Aorta (tissue), 5 donors: ENCODE data around the gene MAP3K4. TPM values are rescaled to one million over a fixed set of nuclear protein-coding genes. Genes with fewer than 3 reads are reported as not detected.
A peak's percentile ranks its signal among the peaks of the same experiment; 100 is the strongest.
"Not testable (repeated sequence)": the region's sequence is repeated elsewhere in the genome, so short reads cannot be mapped to it uniquely, and the experiment has no call there.

Experiments used
- ATAC-seq: fragments of 200-7000 bp; cut with Tn5 transposase; one replicate; pipeline ENCODE4 v1.9.1; 2022; ENCODE audit warnings: moderate library complexity; ENCODE audit not compliant: low FRiP score
- DNase-seq, 2 donors: peaks; one replicate each; pipeline ENCODE4 v3.0.0-alpha.2; 2020
- H3K27ac ChIP-seq, 2 donors: one replicate each; pipeline ENCODE4 v1.5.1; 2013; ENCODE audit warnings: low read length in 2 of 2, mild to moderate bottlenecking in 2 of 2, moderate library complexity in 2 of 2, control low read depth in 1 of 2, inconsistent platforms in 1 of 2, low read depth in 1 of 2
- H3K27me3 ChIP-seq, 2 donors: one replicate each; pipeline ENCODE4 v1.6.1; 2013; ENCODE audit warnings: control low read depth in 1 of 2, low read length in 1 of 2, mild to moderate bottlenecking in 1 of 2, moderate library complexity in 1 of 2; ENCODE audit not compliant: insufficient read depth in 2 of 2, control insufficient read depth in 1 of 2
- H3K36me3 ChIP-seq, 2 donors: one replicate each; pipeline ENCODE4 v1.6.1; 2013; ENCODE audit warnings: control low read depth in 1 of 2, low read length in 1 of 2, mild to moderate bottlenecking in 1 of 2; ENCODE audit not compliant: insufficient read depth in 2 of 2, control insufficient read depth in 1 of 2
- H3K4me1 ChIP-seq, 2 donors: one replicate each; pipeline ENCODE4 v1.6.1; 2013; ENCODE audit warnings: low read length in 2 of 2, control low read depth in 1 of 2, mild to moderate bottlenecking in 1 of 2, moderate library complexity in 1 of 2; ENCODE audit not compliant: insufficient read depth in 2 of 2, control insufficient read depth in 1 of 2
- H3K4me3 ChIP-seq, 2 donors: one replicate each; pipeline ENCODE4 v1.5.1; 2013; ENCODE audit warnings: low read length in 2 of 2, control low read depth in 1 of 2, mild to moderate bottlenecking in 1 of 2
- H3K9me3 ChIP-seq: one replicate; pipeline ENCODE4 v1.6.1; 2013; ENCODE audit warnings: mild to moderate bottlenecking, low read length; ENCODE audit not compliant: control insufficient read depth
- WGBS, 2 donors: extraction: QIAGEN DNeasy Blood & Tissue Kit; methylation state at CpG; one replicate each; pipeline ENCODE4 v1.1.7; 2013; 5-methylcytosine and 5-hydroxymethylcytosine counted together
- intact Hi-C, 2 donors: fragments of 100-400 bp; cut with DNase I; formaldehyde crosslinking; loops; one replicate each; pipeline versions ENCODE4 v1.14.2 to v1.15.0; 2022
- polyA plus RNA-seq, 2 donors: library from polyadenylated mRNA; stranded (reverse); fragments of 200-250 nt; gene quantifications; one replicate each; pipeline ENCODE4 v1.2.3, GENCODE V29; 2013
- total RNA-seq, 2 donors: library from RNA; stranded (reverse); fragmentation: NEBNext Ultra II Directional; extraction: Animal tissue kit (Norgen Biotek cat#: 25700); gene quantifications; one replicate each; pipeline ENCODE4 v1.2.1, GENCODE V29; 2021
- donor health status: healthy with polysubstance abuse.
- donor health status: Bipolar disorder and iron deficiency.
- donor health status: DM: no; HTN: no; CAD: no.
- donor health status: DM: no; HTN: no; CAD: no.
- donor health status: DM: yes; HTN: yes; CAD: no.

MAP3K4 gene
- total and polyA plus RNA-seq, 4 donors, result 5.3 to 63.7 (median 32.8) TPM

DNA sequence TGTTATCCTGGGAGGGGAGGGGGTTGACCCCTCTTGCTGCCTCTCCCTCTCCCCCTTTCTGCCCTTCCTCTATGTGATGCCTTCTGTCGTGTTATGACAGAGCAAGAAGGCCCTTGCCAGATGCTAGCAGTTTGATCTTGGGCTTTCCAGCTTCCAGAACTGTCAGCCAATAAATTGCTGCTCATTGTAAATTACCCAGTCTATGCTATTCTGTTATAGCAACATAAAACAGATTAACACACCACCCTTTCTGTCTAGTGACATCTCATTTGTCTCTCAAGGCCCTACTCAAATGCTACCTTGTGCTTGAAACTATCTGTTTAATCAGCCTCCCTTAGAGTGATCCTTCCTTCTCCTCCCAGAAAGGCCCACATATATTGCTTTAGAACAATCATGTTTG lies 16.4 kb upstream of the MAP3K4 start:
- Histone ChIP-seq H3K9me3 (no peaks in the 10 kb centered on the region), H3K4me3 (no peak overlapping the region), H3K4me1 (no peaks in the 10 kb centered on the region), H3K27me3 (no peaks in the 10 kb centered on the region), H3K36me3 (no peaks in the 10 kb centered on the region), H3K27ac (no peak overlapping the region)
- ATAC-seq (no peak), DNase-seq (no peak)
- intact Hi-C loops, result no loop called here
- WGBS, 2 donors, result 75 to 87% methylated on average over 1 of the region's 1 CpG

DNA sequence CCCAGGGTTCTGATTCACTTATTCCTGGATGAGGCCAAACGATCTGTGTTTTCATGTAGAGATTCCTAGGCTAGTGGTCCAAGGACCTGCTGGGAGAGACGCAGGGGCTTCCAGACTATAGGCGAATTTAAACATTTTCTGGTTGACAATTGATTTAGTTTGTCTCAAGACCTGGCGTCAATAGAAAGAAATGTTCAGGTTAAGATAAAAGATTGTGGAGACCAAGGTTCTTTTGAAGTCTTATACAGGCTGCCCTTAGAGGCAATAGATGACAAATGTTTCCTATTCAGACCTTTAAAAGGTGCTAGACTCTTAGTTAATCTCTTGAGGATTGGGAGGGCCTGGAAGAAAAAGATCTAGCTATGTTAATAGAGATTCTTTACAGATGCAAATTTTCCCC lies 15.6 kb upstream of the MAP3K4 start:
- DNase-seq, H3K4me1 ChIP-seq, H3K9me3 ChIP-seq, ATAC-seq, H3K36me3 ChIP-seq, H3K27me3 ChIP-seq, H3K4me3 ChIP-seq, H3K27ac ChIP-seq, intact Hi-C loops: not testable (repeated sequence)
- 91 to 94% methylated on average over 4 of the region's 4 CpGs for WGBS, 2 donors

DNA sequence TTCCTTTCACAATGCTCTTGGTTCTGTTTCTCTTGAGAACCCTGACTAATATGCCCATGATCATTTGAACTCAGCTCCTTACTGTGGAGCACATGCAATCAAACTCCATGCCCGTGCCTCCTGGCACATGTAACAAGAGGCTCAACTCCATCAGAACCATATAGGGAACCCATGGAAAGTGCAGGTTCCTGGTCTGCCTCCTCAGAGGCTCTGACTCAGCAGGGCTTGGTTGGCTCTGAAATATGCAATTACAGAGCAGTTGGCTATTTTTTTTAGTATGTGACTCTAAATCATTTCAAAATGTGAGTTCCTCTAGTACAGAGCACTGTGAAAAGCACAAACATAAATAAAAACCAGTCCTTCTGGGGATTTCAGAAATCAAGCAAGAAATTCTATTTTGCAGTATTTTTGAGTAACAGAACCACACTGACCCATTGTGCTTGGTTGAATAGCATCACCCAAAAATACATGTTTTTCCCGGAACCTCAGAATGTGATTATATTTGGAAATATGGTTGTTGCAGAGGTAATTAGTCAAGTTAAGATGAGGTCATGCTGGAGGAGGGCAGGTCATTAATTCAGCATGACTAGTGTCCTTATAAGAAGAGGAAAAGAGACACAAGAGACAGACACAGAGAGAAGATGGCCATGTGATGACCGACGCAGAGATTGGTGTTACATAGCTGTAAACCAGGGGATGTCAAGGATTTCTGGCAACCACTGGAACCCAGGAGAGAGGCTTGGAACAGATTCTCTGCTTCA lies 13.2 kb upstream of the MAP3K4 start:
- H3K27me3 ChIP-seq, result no peaks in the 10 kb centered on the region
- H3K4me3 ChIP-seq, result no peak overlapping the region
- intact Hi-C loops, result no loop called here
- no peaks in the 10 kb centered on the region for H3K4me1 ChIP-seq
- H3K36me3 ChIP-seq, result no peaks in the 10 kb centered on the region
- peak; percentile 55 for ATAC-seq
- H3K27ac ChIP-seq, result no peak overlapping the region
- DNase-seq, result no peak
- no peaks in the 10 kb centered on the region for H3K9me3 ChIP-seq
- 71 to 73% methylated on average over 4 of the region's 4 CpGs for WGBS, 2 donors

DNA sequence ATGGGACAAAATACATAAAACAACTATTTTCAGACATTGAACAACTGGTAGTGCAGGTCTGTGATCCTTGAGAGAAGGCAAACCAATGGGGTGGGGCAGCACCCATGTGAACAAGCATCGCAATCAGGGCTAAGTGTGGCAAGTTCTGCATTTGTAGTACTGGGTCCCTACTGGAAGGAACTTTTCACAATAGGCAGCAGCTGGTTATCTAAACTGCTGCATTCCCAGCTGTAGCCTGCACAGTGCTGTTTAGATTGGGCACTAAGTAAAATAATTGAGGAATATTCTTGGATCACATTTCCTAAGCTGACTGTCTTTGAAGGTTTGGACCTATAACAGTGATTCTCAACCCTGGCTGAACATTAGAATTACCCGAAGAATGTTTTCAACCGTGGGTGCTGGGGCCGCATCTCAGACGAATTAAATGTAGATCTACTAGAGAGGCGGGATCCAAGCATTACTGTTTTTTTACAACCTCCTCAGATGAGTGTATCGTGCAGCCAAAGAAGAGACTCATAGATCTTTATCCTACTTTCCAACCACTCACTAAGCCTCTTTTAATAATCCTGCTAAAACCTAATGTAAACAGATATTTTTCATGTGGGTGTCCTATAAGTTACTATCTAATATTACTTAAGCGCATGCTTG lies 12.4 kb upstream of the MAP3K4 start:
- Histone ChIP-seq H3K36me3 (no peaks in the 10 kb centered on the region), H3K27ac (no peak overlapping the region)
- 57 to 69% methylated on average over 8 of the region's 8 CpGs for WGBS, 2 donors

DNA sequence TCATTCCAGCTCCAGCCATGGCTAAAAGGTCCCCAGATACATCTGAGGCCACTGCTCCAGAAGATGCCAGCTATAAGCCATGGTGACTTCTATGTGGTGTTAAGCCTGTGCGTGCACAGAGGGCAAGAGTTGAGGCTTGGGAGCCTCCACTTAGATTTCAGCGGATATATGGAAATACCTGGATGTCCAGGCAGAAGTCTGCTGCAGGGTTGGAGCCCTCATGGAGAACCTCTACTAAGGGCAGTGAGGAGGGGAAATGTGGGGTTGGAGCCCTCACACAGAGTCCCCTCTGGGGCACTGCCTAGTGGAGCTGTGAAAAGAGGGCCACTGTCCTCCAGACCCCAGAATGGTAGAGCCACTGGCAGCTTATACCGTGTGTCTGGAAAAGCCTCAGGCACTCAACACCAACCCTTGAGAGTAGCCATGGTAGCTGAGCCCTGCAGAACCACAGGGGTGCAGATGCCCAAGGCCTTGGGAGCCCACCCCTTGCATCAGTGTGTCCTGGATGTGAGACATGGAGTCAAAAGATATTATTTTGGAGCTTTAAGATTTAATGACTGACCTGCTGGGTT lies 8.1 kb upstream of the MAP3K4 start:
- not testable (repeated sequence) for ATAC-seq
- 89 to 96% methylated on average over 3 of the region's 3 CpGs for WGBS, 2 donors

More for the DNA sequence above, 12.4 kb upstream of the MAP3K4 start:
- ATAC-seq (no peak), DNase-seq (no peak)
- Histone ChIP-seq H3K27me3 (no peaks in the 10 kb centered on the region), H3K9me3 (peaks cover 2% of the 10 kb centered on the region), H3K4me3 (no peak overlapping the region), H3K4me1 (no peaks in the 10 kb centered on the region)
- intact Hi-C loops, result no loop called here

DNA sequence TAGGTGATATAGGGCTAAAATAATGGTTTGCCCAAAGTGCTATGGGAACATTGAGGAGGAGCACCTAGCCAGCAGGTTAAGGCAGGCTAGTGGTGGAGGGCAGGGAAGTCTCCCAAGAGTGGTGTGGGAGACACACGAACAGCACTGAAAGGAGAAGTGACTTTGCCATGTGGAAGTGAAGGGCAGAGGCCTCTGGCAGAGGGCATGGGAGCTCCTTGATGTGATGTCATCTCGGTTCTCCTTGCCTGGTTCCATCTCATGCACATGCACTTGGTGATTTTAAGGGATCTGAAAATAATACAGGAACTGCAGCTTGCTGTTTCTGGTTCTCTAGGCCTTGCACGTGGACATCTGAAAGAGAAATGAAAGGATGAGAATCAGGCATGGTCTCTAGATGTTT lies 4.7 kb upstream of the MAP3K4 start:
- H3K27ac ChIP-seq, result no peak overlapping the region
- no peak for ATAC-seq
- DNase-seq, result peak in 1 of 2 donors; percentile 56
- intact Hi-C loops, result no loop called here
- H3K9me3 ChIP-seq, result peaks cover 2% of the 10 kb centered on the region
- no peaks in the 10 kb centered on the region for H3K36me3 ChIP-seq
- no peak overlapping the region for H3K4me3 ChIP-seq
- H3K27me3 ChIP-seq, result no peaks in the 10 kb centered on the region
- WGBS, 2 donors, result 80 to 82% methylated on average over 3 of the region's 3 CpGs
- no peaks in the 10 kb centered on the region for H3K4me1 ChIP-seq

More for the DNA sequence above, 8.1 kb upstream of the MAP3K4 start:
- intact Hi-C loops, H3K4me1 ChIP-seq, H3K27ac ChIP-seq, H3K36me3 ChIP-seq, H3K4me3 ChIP-seq, DNase-seq, H3K9me3 ChIP-seq, H3K27me3 ChIP-seq: not testable (repeated sequence)

DNA sequence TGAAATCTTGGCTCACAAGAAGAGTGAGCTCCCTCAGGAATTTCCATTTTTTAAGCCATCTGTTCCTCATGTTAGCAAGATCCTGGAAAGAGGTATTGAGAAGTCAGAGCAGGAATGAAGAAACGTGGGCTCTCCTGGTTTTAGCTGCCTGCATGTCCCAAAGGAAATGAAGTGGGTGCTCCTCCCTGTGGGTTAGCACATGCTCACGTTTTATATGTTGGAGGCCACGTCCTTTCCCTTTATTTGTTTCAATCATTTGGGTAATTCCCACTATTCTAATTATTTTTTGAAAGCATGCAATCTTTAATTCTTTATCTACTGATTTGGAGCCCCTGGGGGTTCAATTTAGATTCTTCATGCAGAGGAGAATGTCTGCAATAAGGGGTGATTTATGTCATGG lies 4.3 kb upstream of the MAP3K4 start:
- peaks cover 2% of the 10 kb centered on the region for H3K9me3 ChIP-seq
- H3K36me3 ChIP-seq, result no peaks in the 10 kb centered on the region
- DNase-seq (no peak), ATAC-seq (no peak)
- no peak overlapping the region for H3K4me3 ChIP-seq
- H3K27me3 ChIP-seq, result no peaks in the 10 kb centered on the region
- 79 to 81% methylated on average over 3 of the region's 3 CpGs for WGBS, 2 donors
- no peaks in the 10 kb centered on the region for H3K4me1 ChIP-seq
- intact Hi-C loops, result no loop called here
- no peak overlapping the region for H3K27ac ChIP-seq

DNA sequence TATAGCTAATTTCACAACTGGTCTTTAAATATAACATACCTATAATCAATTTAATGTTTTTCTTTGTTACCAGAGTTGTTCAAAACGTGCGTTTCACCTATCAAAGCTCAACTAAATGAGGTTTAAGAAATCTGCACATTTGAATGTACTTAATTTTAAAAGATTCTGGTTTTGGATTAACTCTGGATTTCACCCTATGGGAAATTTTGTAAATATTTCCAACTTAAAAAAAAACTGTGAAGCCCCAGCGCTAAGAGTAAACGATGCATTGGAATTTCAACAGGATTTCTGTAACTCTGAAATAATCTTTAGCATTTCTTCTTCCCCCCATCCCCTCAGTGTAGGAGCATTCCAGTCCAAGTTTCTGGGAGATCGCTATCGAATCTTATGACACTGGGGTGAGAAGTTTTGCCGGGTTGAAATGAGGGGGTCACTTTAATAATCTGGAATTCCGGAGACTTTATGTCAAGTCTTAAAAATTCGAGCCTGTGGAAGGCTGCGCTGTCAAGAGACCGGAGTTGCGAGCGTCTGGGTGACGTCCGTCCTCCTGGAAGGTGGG lies 643 bp upstream of the MAP3K4 start:
- intact Hi-C loops, result loop anchor here in 1 of 2 donors (5.0 kb wide), 2 partner anchors 44 to 381 kb away; no protein-coding TSS in a partner anchor
- ATAC-seq (no peak), DNase-seq (no peak)
- 2% methylated on average over 15 of the region's 15 CpGs for WGBS, 2 donors
- no peaks in the 10 kb centered on the region for H3K36me3 ChIP-seq
- no peaks in the 10 kb centered on the region for H3K27me3 ChIP-seq
- H3K27ac ChIP-seq, result peak overlapping the region; percentile 44 to 50
- peak overlapping the region; percentile 50 to 88 for H3K4me3 ChIP-seq
- H3K9me3 ChIP-seq, result no peaks in the 10 kb centered on the region
- H3K4me1 ChIP-seq, result peaks cover 0 to 4% of the 10 kb centered on the region in 2 donors
